GM19239 (cell line): ENCODE measurements around the gene ABTB2.
A peak's percentile ranks its signal among the peaks of the same experiment; 100 is the strongest.
"Not testable (repeated sequence)": the region's sequence is repeated elsewhere in the genome, so short reads cannot be mapped to it uniquely, and the experiment has no call there.

Experiments
- DNase-seq: peaks from one replicate; pipeline ENCODE4 v3.0.0; 2011; ENCODE audit warnings: low spot score; ENCODE audit not compliant: insufficient read length
- FAIRE-seq: peaks from 2 replicates; lab custom pipeline; 2011; peaks lifted over from hg19 to GRCh38; lab: Jason Lieb, UNC

The ABTB2 gene

DNA sequence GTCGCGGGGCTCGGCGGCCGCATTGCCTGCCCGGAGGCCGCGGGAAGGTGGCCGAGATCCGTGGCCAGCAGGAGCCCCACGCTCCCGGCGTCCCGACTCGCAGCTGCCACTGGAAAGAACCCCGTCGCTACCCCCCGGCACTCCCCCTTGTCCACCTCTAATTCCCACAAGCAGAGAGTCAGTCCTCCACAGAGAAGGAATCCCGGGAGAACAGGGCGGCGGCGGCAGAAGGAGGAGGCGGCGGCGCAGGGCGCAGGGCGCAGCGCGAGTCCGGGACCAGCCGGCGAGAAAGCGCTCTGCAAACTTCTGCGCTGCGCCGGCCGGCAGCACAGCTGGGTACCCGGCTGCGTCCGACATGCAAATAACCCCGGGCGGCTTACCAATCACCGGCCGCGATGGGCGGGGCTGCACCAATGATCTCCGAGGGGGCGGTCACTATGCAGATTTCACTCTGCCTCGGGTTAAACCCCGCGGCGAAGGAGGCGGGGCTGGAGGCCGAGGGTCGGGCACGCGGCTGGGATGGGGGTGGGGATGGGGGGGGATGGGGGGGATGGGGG is at the start of gene ABTB2:
Gene ABTB2 (minus strand): TSS at position 310 of the 557 bp plus-strand sequence.
- peak; percentile 92 for FAIRE-seq
- DNase-seq = peak; percentile 81

DNA sequence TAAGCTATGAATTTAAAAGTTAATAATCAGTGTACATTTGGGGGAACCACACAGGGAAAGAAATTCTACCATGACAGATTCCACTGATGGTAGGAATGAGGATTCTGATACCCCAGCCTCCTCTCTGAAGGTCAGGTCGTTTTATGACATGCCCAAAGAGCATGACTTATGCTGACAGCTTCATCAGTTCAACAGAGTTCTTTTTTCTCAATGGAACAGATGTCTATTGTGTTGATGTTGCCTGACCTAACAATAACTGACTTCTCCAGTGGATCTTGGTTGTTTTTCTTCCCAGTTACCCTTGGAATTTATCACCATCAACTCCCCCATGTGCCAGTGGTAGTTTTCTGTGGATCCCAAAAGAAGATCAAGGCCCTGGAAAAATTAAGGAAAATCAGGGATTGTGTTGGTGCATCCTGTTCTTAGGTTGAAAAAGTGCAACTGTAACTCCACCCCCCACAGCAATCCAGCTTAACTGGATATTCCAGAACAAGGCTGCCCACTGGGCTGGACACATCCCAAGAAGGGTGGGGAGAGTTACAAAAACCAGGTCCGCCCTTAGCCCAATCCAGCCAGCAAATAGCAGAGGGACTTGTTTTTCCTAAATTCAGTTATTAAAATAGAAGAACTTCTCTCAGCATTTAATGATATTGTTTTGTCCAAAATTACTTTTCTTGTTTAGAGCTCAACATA is 49.5 kb upstream of the ABTB2 start:
- DNase-seq (no peak), FAIRE-seq (no peak)

DNA sequence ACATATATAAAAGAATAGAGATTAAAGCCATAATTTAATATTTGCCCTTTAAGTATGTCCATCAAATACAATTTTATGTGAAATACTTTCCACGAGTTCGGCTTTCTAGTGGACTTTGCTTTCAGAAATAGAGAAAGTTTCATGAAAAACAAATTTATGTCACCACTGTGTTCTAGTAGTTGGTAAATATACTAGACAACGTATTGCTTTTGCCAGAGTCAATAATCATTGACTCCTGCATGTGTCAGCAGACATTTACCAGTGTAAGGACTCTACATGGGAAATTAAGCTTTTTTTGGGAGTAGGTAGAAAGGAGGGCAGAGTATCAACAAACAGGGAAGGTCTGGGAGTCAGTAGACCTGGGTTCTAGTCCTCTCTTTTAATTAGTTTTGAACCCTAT is 48.6 kb upstream of the ABTB2 start:
- DNase-seq (no peak), FAIRE-seq (no peak)

- FAIRE-seq (no peak), DNase-seq (no peak)
Measured at GRCh38 chr11:34405079-34405858, 47.5 kb upstream of the ABTB2 start.

GRCh38 chr11:34404280-34404679 is 46.5 kb upstream of the ABTB2 start:
- DNase-seq = no peak
- FAIRE-seq = no peak

- DNase-seq (no peak), FAIRE-seq (no peak)
Measured at GRCh38 chr11:34403431-34403830, 45.6 kb upstream of the ABTB2 start.

GRCh38 chr11:34397811-34398210 is 40.0 kb upstream of the ABTB2 start:
- FAIRE-seq = no peak
- DNase-seq = no peak

DNA sequence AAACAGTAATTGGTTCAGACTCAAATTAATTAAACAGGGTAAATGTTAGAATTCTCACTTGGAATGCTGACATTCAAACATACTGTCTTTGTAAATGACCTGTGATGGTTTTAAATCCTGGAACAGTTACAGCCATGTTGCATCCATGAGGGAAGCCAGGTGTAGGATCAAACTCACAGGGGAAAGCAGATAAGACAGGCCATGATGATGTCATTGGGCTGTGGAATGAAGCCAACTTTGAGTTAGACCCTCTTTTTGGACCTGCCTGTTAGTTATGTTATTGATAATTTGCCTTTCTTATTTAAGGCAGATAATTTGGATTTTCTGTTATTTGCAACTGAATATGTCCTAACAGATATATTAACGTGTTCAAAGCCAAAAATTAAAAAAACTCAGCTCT is 39.3 kb upstream of the ABTB2 start:
- DNase-seq (no peak), FAIRE-seq (no peak)

DNA sequence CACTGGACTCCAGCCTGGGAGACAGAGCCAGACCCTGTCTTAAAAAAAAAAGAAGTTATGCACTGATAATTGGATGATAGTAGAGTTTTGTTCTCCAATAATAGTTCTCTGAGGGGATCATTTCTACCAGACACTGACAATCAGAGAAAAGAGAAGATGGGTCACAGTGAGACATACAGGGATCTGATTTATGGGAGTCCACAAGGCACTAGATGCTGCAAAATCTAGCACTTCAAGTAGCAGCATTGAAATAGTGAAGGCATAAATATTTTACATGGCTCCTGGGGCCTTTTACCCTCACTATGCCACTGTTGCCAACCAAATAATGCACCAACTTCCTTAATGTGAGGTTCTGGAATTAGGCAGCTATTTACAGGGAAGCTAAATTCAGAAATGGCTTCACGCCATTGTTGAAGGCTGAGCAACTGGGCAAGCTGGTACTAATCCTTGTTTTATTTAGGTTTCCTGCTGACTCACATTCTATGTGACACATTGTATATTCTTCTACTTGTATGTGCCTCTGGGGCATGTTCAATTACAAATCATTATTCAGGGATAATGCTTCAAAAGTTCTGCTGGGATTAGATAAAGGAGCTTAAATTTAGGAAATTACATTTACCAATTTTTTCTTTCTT is 38.2 kb upstream of the ABTB2 start:
- FAIRE-seq = no peak
- no peak for DNase-seq

- DNase-seq (no peak), FAIRE-seq (no peak)
Measured at GRCh38 chr11:34394771-34395300, 37.0 kb upstream of the ABTB2 start.

GRCh38 chr11:34387653-34388052 is 29.8 kb upstream of the ABTB2 start:
- no peak for DNase-seq
- no peak for FAIRE-seq

DNA sequence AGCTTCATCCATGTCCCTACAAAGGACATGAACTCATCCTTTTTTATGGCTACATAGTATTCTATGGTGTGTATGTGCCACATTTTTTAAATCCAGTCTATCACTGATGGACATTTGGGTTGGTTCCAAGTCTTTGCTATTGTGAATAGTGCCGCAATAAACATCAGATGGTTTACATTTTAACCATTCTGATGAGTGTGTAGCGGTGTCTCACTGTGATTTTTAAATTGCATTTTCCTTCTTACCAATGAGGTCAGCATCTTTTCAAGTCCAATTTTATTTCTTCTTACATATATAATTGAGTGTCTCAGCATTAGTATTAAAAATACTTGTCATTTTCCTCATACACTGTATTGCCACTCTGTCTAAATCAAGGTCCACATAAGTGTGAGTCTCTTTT is 28.5 kb upstream of the ABTB2 start:
- not testable (repeated sequence) for DNase-seq, FAIRE-seq

DNA sequence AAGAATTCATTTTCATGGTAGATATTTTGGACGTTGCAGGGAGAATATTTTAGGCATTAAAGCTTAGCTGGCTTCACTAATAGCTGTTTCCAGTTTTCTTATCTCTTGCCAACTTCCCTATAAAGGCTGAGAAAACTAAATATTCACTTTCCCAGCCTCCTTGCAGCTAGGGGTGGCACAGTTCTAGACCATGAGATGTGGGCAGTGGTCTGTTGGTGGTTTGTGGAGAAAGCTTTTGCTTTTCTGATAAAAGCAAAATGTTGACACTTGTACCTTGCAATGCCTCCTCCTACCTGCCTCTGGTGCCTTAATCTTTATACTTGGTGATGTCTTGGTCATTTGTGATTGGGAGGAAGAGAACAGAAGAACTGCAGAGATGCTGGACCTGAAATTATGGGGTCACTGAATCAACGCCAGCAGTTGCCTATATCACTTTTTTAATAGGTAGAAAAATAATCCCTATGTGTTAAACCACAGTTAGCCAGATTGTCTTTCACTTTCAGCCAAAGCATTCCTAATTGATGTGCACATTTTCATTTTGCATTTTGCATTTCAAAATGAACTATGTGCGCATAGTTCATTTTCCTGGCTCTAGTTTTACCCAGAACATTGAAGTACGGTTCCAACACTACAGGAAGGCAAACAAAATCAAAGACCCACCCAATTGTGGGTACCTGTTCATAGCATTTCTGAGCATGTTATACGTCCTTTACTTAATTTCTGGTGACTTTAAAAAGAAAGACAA is 24.9 kb upstream of the ABTB2 start:
- DNase-seq = no peak
- FAIRE-seq = no peak

GRCh38 chr11:34381775-34382174 is 24.0 kb upstream of the ABTB2 start:
- no peak for FAIRE-seq
- DNase-seq = no peak

DNA sequence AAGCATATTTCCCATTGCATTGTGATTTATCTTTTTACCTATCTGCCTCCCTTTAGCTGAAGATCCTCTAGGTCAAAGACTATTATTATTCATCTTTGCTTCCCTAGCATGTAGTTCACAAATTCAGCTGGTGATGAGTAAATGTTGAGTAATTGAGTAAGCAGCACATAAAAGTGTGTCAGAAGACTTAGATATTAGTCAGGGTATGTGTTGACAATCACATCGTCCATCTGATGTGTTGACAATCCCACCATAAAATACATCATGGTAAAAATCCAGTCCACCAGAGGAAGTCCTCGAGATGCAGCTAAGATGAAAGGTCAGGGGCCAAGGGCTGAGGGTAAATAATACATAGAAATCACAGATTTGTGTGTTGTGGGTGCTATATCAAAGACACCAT is 22.9 kb upstream of the ABTB2 start:
- DNase-seq (no peak), FAIRE-seq (no peak)

GRCh38 chr11:34379539-34379938 is 21.7 kb upstream of the ABTB2 start:
- no peak for FAIRE-seq
- DNase-seq = no peak

DNA sequence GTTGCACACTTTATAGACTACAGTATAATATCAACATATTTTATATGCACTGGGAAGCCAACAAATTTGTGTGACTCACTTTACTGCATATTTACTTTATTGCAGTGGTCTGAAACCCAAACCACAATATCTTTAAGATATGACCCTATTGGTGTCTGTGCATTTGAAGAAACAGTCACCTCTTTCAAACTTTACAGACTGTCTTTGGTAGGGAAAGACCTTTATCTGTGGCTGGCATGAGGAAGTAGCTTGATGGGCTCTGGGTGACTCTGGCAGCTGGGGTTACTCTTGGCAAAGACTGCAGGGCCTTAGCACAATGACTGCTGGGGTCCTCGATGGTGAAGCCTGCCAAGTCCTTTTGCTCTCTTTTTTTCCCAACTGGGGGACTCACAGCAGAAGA is 21.3 kb upstream of the ABTB2 start:
- DNase-seq (no peak), FAIRE-seq (no peak)

DNA sequence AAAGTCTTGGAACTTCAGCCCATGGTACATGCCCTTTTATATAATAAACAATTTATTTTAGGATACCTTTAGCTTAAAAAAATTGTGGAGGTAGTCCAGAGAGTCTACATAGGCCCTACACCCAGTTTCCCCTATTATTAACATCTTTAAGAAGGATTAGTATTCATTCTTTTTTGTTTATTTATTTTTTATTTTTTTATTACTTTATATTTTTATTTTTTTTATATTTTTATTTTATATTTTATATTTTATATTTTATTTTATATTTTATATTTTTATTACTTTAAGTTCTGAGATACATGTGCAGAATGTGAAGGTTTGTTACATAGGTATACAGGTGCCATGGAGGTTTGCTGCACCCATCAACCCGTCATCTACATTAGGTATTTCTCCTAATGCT is 15.9 kb upstream of the ABTB2 start:
- no peak for FAIRE-seq

GRCh38 chr11:34366522-34366921 is 8.7 kb upstream of the ABTB2 start:
- DNase-seq (no peak), FAIRE-seq (no peak)

More for the DNA sequence above, 15.9 kb upstream of the ABTB2 start:
- no peak for DNase-seq

- no peak for FAIRE-seq
- no peak for DNase-seq
Measured at GRCh38 chr11:34364102-34364501, 6.3 kb upstream of the ABTB2 start.
